IPS-15b (cell line): ENCODE results near the gene MBLAC1.
A peak's percentile ranks its signal among the peaks of the same experiment; 100 is the strongest.

Experiments
- H3K27me3 ChIP-seq: one replicate; pipeline ENCODE4 v1.6.1; 2013; ENCODE audit warnings: low read length; ENCODE audit not compliant: control insufficient read depth, insufficient read depth
- H3K36me3 ChIP-seq: one replicate; pipeline ENCODE4 v1.6.1; 2013; ENCODE audit warnings: low read length; ENCODE audit not compliant: control insufficient read depth, insufficient read depth
- H3K4me1 ChIP-seq: one replicate; pipeline ENCODE4 v1.6.1; 2013; ENCODE audit warnings: mild to moderate bottlenecking, low read length; ENCODE audit not compliant: control insufficient read depth, insufficient read depth
- H3K4me3 ChIP-seq: one replicate; pipeline ENCODE4 v1.5.1; 2013; ENCODE audit warnings: low read depth, low read length
- H3K9ac ChIP-seq: one replicate; pipeline ENCODE4 v1.6.1; 2013; ENCODE audit warnings: low read depth, mild to moderate bottlenecking, low read length
- H3K9me3 ChIP-seq: one replicate; pipeline ENCODE4 v1.6.1; 2013; ENCODE audit warnings: mild to moderate bottlenecking, low read length; ENCODE audit not compliant: control insufficient read depth, insufficient read depth

The MBLAC1 gene

DNA sequence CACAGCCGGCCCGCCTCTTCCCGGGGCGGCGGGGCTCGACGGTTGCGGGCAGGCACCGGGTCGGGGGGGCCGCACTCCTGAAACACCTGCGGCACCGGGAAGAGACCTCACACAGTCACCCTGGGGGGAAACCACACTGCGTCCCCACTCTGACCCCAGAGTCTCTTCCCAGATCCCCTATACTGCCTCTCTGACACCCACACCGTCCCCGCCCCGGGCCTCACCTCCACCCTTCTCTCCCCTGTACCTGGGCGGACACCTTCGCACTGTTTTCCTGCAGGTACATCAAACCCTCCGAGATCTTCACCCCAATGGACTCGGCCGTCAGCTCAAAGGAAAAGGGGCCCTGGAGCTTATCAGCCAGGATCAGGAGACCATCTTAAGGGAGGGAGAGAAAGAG is 45.1 kb downstream of the MBLAC1 start:
- H3K4me3 ChIP-seq, result peak overlapping the region; percentile 58

DNA sequence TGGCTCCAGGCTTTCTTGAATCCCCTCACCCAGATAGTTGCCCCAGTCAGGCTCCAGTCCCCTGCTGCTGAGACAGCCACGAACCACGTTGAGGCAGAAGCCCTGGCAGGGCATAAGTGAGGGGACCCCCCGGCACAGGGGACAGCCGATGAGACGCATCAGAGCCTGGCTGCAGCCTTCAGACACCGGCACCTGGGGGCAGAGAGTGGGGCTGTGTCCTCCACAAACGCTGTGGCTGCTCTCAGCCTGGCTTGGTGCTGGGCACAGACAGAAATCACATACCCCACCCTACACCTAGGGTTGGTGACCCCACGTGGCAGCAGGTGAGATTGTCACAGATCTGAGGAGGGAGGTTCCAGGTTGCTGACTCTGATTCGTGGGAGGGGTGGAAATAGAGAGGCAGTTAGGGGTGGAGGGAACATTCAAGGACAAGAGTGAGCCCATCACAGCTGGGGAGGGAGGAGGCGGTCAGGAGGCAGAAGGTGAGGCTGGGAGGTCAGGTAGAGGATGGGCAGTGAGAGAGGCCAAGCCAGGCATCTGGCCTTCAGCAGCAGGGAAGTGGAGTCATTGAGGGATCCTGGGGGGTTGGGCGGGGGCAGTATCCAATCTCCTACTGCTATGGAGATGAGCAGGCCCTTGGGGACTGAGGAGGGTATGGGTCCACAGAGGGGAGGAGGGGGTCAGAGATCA is 47.2 kb downstream of the MBLAC1 start:
- Histone ChIP-seq H3K9me3 (no peaks in the 10 kb centered on the region), H3K9ac (no peak overlapping the region), H3K36me3 (peaks cover 7% of the 10 kb centered on the region), H3K4me1 (peaks cover 13% of the 10 kb centered on the region), H3K4me3 (no peak overlapping the region), H3K27me3 (peaks cover 11% of the 10 kb centered on the region)

More for the DNA sequence above, 45.1 kb downstream of the MBLAC1 start:
- no peaks in the 10 kb centered on the region for H3K9me3 ChIP-seq
- peaks cover 8% of the 10 kb centered on the region for H3K27me3 ChIP-seq
- H3K9ac ChIP-seq, result no peak overlapping the region
- H3K36me3 ChIP-seq, result peaks cover 7% of the 10 kb centered on the region
- H3K4me1 ChIP-seq, result peaks cover 18% of the 10 kb centered on the region

DNA sequence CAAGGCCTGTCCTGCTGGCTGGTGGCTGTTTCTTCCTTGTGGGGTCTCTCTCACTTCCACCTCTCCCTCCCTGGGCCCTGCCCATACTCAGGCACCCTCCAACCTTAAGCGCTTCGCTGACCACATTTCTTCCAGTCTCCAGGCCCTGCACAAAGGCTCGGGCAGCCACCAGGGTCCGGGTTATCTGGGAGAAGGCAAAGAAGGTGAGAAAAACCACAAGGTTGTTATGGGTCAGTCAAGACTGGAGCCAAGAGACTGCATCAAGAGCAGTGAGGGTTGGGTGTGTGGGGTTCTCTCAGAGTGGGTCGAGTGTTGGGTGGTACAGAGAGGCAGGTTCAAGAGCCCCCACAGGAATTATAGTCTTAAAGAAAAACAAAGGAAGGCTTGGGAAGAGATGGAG is 47.8 kb downstream of the MBLAC1 start:
- Histone ChIP-seq H3K9me3 (no peaks in the 10 kb centered on the region), H3K9ac (no peak overlapping the region), H3K4me3 (no peak overlapping the region), H3K36me3 (peaks cover 7% of the 10 kb centered on the region), H3K27me3 (peaks cover 11% of the 10 kb centered on the region), H3K4me1 (peaks cover 10% of the 10 kb centered on the region)

DNA sequence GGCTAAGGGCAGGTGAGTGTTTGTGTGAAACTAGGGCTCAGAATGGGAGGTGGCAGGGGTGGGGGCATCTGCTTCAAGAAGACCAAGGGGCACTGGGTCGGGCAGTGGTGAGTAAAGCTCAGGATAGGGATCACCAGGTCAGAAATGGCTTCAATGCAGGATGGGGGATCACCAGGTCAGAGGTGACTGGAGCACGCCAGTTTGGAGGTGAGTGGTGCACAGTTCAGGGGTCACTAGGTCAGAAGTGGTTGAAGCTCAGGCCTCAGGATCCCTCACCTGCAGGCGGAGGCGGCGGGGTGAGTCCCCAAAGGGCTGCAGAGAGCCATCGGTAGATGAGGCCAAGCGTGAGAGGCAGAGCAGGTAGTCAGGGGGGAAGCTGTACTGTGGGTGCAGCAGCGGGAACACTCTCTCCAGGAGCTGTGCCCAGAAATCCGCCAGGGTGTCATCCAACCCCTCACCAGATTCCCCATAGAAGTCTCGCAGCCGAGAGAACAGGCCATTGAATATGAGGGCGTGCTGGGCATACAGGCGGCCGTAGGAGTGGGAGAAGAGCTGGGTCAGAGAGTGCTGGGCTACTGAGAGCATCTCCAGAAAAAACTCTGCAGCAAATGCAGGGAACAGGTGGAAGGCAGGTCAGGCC is 48.6 kb downstream of the MBLAC1 start:
- H3K4me3 ChIP-seq, result no peak overlapping the region
- H3K9ac ChIP-seq, result no peak overlapping the region
- H3K9me3 ChIP-seq, result no peaks in the 10 kb centered on the region
- peaks cover 7% of the 10 kb centered on the region for H3K4me1 ChIP-seq
- H3K36me3 ChIP-seq, result peaks cover 7% of the 10 kb centered on the region
- H3K27me3 ChIP-seq, result peaks cover 11% of the 10 kb centered on the region

DNA sequence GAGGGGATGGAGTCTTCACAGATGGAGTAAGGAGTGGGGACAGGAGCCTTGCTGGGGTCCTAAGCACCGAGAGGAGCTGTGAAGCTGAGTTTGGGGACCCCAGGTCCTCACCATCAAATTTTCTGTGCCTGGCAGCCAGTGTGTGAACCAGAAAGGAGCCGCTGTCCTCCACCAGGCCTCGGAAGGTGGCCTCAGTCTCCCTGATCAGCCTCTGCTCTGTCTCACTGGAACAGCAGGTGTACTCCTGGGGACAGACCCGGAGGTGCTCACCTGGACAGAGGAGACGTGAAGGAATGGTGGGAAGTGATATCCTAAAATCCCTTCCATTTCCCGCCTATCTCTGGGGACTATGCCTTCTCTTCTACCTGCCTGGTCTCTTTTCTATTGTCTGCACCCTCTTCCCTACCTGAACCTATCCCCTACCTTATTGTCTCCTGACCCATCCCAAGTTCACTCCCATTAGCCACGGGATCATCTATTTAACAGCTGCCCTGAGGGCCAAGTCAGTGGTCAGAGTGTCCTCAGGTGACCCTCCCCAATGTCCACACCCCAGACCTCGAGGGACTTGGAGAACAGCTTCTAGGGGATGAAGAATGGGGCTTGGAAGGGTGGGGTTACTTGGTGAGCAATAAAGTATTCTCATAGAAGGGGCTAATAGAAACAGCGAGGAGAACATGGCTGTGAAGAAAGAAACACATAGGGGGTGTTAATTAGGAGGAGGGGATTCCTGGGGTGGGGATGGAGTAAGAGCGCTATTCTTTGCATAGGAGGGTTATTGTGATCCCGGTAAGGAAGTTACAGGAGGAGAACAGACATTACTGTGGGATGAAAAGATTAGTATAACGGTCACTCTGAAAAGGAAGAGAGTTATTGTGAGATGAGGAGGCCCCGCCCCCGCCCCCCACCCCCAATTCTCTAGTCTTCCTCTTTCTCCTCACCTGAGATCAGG is 49.6 kb downstream of the MBLAC1 start:
- peaks cover 7% of the 10 kb centered on the region for H3K36me3 ChIP-seq
- peaks cover 7% of the 10 kb centered on the region for H3K4me1 ChIP-seq
- no peaks in the 10 kb centered on the region for H3K9me3 ChIP-seq
- H3K27me3 ChIP-seq, result peaks cover 11% of the 10 kb centered on the region
- no peak overlapping the region for H3K9ac ChIP-seq
- peak overlapping the region; percentile 93 for H3K4me3 ChIP-seq

DNA sequence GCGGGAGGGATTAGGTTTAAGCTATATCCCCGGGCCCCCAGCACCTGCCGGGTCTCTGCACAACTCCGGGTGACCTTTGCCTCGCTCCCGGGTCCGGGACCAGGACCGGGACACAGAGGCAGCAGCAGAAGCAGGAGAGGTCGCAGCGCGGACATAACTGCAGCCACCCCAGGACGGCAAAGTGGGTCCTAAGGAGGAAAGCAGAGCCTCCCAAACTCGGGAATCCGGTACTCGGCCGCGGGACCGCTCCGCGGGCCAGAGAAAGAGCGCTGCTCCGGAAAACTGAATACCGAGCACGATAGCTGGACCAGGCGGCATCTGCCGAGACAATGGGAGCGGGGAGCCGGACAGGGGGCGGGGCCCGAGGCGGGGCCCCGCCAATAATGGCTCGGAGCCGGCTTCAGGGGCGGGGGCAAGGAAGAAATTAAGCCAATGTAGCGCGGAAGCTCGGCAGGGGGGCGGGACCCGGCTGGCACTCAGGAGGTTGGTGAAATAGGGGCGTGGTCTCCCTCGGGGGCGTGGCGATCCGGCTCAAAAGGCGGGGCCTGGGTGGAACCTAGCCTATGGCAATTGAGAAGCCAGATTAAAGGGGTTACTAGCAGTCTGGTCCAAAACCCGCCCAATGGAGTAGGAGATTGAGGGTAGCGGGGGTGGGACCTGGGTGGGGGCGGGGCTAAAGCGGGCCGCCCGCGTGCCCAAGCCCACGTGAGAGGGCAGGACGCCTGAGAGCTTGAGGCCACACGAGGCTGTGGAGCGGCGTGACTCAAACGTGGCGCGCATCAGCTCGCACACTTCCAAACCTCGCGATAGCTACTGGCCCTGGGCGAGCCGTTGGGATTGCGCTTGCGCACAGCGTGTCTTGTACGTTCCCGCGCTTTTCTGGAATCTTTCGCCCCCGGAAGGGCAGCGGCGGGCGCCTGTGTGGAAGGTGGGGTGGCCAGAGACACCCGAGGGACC is 50.6 kb downstream of the MBLAC1 start, which contains the start of the genes GPC2 and STAG3:
GPC2 (minus strand) TSS at position 337 of the 957 bp plus-strand sequence; CDS start at position 155, 182 bp downstream.
STAG3 (plus strand) TSS at position 874 of the 957 bp plus-strand sequence. CDS start 2,639 bp downstream, outside the sequence.
- peaks cover 3% of the 10 kb centered on the region for H3K4me1 ChIP-seq
- H3K36me3 ChIP-seq, result peaks cover 7% of the 10 kb centered on the region
- H3K9me3 ChIP-seq, result no peaks in the 10 kb centered on the region
- H3K9ac ChIP-seq, result no peak within 1 kb of the TSS
- H3K4me3 ChIP-seq, result peak within 1 kb of the TSS; percentile 93
- H3K27me3 ChIP-seq, result peaks cover 11% of the 10 kb centered on the region
